OCI-M1 (cell line): ENCODE data around the gene HIP1.
"Not testable (repeated sequence)": the region's sequence is repeated elsewhere in the genome, so short reads cannot be mapped to it uniquely, and the experiment has no call there.

Experiments
- DNase-seq: peaks from one replicate; lab custom pipeline; 2025; lab: John Stamatoyannopoulos, UW

The HIP1 gene

DNA sequence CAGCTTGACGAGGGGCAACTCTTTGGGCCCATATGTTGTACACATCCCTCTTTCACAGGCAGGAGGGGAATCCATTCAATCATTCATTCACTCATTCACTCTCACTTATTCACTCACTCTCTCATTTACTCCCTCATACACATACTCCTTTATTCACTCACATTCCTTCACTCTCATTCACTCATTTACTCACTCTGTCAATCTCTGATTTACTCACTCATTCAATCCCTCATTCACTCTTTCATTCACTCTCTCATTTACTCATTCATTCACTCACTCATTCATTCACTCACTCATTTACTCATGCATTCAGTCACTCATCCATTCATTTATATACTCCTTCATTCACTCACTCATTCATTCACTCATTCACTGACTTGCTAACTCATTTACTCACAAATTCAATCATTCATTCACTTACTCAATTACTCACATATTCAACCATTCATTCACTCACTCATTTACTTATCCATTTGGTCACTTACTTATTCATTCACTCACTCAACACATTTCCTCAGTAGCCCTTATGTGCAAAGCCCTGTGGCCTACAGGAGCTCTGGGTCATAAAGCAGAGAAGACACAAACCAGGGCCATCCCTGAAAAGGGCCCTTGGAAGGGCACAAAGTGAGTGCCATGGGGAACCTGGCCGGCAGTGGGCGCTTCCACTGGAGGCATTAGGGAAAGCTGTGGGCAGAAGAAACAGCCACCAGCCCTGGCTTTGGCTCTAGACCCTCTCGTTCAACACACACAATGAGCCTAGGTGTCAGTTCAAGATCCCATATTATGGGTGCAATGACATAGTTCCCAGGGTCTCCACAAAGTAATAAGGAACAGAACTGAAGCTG lies 26.0 kb downstream of the HIP1 start:
- DNase-seq: no peak

DNA sequence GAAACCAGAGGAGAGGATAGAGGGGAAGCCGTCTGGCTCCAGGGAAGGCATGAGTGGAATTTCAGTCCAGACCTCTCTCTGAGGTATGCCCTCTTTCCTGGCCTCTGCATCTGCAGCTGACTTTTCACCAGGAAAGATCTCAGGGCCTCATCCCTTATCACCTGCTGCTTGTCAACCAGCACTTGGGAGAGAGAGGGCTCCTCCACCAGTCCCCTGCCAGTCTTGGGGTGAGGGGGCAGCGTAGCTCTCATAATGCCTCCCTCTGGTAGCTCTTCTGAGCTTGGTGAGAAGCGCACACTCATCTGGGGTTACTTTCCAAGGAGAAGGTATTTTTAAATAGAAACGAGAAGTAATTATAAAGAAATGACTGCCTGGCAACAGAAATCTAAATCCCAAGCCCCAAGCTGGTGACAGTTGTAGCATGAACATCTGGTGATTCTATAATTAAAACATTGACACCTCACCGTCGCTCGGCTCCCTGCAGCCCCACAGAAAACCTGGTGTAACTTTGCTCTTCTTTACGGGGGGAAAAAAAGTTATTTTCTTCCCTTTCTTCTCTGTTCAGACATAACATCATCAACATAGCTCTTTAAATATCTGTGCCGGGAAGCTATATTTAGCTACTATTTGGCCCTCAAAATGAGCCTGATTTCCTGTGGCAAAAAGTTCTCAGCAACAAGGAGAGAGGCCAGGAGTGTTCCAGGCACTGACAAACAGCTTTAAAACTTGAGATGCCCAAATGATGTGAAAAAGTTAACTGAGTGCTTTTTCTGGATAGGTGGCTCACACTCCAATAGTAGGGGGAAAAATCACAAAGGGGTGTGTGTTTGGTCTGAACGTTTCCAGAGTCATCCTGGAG lies 26.9 kb downstream of the HIP1 start:
- DNase-seq: no peak

DNA sequence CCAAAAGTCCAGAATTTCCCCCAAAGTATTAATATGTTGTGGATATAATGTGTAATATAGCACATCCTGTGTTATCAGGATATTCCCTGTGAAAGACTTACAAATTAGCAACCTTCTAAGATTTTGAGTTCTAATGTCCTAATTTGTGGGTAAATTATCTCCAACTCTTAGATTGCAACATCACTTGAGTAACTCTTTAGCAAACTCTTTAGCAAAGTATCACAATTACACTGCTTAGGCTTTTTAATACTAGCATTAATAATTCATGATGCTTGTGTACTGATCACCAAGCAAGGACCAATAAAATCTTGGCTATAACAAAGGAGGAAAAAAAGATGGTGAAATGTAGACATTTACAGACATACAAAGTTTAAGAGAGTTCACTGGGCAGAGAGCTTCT lies 27.7 kb downstream of the HIP1 start:
- no peak for DNase-seq

DNA sequence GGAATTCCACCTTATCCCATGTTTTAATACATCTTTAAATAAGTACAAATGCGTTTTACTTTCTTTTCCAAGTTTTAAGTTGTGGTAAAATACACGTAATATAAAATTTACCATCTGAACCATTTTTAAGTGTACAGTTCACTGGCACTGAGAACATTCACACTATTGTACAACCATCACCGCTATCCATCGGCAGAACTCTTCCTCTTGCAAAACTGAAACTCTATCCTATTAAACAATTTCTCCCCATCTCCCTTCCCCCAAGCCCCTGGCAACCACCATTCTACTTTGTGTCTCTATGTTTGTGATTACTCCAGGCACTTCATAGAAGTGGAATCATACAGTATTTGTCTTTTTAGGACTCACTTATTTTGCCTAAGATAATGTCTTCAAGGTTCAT lies 33.8 kb downstream of the HIP1 start:
- DNase-seq: no peak

DNA sequence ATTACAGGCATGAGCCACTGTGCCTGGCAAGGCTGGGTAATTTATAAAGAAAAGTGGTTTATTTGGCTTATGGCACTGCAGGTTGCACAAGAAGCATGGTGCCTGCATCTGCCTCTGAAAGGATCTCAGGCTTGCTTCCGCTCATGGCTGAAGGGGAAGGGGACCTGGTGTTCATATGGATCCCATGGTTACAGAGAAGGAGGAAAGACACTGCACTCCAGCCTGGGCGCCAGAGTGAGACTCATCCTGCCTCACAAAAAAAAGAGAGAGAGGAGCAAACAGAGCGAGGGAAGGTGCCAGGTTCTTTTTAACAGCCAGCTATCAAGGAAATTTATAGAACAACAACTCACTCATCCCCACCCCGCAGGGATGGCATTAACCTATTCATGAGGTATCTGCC lies 36.2 kb downstream of the HIP1 start:
- DNase-seq: no peak

DNA sequence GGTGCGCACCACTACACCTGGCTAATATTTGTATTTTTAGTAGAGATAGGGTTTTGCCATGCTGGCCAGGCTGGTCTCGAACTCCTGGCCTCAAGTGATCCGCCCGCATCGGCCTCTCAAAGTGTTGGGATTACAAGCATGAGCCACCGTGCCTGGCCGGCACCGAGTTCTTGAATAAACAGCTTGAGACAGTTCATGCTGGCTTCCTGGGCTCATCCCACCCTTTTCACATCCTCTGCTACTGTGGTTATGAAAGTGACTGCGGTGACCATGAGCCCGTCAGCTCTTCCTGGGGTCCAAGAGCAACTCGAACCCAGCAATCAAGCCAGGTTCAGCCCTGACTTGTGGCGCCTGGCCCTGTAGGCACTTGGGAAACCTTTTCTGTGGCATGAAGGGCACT lies 38.7 kb downstream of the HIP1 start:
- DNase-seq: no peak

DNA sequence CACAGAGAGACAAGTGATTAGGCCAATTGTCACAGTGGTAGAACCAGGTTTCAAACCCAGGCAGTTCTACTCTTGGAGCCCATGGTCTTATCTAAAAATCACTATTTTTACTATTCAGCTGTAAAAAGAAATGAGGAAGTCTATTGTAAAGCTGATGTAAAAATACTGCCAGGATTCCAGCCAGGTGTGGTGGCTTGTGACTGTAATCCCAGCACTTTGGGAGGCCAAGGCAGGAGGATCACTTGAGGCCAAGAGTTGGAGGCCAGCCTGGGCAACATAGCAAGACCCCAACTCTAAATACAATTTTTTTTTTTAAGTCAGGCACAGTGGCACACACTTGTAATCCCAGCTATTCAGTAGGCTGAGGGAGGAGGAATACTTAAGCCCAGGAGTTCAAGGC lies 40.4 kb downstream of the HIP1 start:
- peak; percentile 17 for DNase-seq

DNA sequence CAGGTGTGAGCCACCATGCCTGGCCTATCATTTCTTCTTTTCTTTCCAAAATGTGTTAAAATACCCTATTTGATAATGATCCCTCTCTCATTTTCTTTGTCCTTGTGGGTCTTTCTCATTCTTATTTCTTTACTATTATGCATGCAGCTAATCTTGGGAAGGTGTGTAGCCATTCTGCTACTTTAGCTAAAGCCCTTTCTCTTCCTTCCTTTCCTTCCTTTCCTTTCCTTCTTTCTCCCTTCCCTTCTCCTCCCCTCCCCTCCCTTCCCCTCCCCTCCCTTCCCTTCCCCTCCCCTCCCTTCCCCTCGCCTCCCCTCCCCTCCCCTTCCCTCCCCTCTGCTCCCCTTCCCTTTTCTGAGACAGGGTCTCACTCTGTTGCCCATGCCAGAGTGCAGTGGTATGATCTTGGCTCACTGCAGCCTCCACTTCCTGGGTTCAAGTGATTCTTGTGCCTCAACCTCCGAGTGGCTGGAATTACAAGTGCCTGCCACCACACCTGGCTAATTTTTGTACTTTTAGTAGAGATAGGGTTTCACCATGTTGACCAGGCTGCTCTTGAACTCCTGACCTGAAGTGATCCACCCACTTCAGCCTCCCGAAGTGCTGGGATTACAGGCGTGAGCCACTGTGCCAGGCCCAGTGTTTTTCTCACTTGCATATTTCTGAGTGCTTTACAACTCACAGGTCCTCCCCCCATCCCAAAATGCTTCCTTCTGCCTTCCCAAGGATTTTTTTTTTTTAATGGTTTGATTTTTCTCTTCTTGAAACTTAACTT lies 42.3 kb downstream of the HIP1 start:
- no peak for DNase-seq

DNA sequence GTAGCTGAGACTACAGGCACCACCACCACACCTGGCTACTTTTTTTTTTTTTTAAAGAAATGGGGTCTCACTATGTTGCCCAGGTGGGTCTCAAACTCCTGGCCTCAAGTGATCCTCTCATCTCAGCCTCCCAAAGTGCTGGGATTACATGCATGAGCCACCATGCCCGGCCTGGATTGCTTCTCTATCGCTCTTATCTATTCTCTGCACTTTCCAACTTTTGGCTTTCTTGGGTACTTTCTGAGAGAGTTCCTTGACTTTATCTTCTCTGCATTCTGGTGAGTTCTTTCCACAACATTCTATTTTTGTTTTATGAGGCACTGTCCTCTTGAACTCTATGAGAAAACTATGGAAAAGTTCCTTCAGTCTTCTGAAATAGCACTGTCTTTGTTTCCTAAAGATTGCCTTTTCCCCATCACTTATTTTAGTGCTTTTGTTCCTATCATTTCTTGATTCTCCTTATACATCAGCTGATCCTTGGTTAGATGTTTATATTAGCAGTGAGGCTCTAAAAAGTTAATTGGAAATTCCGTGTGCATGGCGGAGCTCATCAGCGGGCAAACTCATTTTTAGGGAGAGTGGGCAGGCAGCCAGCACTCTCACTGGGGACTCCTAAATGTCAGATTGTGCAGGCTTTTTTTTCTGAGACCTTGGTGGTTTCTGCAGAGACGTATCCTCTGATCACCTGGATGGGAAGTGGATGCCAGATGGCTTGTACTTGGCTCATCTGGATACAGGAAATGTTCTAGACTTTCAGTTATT lies 43.9 kb downstream of the HIP1 start:
- peak; percentile 64 for DNase-seq

DNA sequence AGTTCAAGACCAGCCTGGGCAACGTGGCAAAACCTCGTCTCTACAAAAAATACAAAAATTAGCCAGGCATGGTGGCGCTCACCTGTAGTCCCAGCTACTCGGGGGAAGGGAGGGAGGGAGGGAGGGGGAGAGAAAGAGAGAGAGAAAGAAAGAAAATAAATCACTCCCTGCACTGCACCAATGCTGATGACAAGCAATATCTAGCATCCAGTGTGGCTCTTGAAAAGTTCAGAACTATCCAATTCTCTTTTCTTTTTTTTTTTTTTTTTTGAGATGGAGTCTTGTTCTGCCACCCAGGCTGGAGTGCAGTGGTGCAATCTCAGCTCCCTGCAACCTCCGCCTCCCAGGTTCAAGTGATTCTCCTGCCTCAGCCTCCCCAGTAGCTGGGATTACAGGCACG lies 45.1 kb downstream of the HIP1 start:
- not testable (repeated sequence) for DNase-seq

DNA sequence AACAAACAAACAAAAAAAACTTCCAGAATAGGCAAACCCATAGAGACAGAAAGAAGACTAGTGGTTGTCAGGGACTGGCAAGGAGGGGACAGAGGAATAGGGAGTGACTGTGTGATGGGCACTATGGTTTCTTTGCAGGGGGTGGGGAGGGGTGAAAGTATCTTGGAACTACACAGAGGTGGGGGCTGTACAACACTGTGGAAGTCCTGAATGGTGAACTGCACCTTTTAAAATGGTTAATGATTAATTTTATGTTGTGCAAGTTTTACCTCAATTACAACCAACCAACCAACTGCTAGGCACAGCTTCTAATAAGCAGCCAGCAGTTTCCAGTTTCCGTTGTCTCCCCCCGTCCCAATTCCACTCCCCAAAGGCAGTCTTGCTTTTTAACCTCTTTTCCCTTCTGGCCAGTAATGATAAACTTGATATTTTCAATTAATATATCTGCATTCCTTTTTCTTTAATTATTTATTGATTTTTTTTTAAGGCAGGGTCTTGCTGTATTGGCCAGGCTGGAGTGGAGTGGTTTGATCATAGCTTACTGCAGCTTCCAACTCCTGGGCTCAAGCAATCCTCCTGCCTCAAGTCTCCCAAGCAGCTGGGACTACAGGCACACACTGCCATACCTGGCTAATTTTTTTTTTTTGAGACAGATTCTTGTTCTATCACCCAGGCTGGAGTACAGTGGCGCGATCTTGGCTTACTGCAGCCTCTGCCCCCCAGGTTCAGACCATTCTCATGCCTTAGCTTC lies 46.8 kb downstream of the HIP1 start:
- no peak for DNase-seq

DNA sequence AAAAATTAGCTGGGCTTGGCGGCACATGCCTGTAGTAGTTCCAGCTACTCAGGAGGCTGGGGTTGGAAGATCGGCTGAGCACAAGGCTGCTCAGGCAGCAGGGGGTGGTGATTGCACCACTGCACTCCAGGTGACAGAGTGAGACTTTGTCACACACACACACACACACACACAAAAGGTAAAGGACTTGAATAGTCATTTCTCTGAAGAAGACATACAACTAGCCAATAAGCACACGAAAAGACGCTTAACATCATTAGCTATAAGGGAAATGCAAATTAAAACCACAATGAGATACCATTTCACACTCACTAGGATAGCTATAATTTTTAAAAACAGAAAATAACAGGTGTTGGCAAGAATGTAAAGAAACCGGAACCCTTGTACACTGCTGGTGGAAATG lies 48.6 kb downstream of the HIP1 start:
- DNase-seq: no peak

DNA sequence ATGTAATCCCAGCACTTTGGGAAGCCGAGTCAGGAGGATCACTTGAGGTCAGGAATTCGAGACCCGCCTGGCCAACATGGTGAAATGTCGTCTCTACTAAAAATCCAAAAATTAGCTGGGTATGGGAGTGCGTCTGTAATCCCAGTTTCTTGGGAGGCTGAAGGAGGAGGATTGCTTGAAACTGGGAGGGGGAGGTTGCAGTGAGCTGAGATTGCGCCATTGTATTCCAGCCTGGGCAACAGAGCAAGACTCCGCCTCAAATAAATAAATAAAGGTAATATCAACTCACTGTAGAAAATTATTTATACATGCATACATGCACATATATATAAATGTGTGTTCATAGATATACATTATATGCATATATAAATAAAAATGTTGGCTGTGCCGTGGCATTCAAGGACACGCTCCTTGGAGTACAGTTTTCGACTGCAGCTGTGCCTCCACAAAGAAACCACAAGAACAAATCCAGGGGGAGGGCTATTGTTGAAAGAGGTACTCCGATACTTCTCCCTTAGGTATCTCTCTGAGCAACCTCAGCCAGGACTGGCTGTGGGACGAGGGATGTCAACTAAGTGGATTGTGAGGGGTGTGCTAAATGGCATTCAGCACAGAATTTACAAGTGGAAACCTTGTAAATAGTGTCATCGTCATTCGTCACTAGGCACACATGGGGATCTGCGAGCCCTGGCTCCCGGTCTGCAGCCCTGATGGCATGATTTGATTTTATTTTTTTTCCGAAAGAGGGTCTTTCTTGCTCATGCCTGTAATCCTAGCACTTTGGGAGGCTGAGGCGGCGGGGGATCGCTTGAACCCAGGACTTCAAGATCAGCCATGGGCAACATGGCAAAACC lies 49.3 kb downstream of the HIP1 start:
- no peak for DNase-seq

DNA sequence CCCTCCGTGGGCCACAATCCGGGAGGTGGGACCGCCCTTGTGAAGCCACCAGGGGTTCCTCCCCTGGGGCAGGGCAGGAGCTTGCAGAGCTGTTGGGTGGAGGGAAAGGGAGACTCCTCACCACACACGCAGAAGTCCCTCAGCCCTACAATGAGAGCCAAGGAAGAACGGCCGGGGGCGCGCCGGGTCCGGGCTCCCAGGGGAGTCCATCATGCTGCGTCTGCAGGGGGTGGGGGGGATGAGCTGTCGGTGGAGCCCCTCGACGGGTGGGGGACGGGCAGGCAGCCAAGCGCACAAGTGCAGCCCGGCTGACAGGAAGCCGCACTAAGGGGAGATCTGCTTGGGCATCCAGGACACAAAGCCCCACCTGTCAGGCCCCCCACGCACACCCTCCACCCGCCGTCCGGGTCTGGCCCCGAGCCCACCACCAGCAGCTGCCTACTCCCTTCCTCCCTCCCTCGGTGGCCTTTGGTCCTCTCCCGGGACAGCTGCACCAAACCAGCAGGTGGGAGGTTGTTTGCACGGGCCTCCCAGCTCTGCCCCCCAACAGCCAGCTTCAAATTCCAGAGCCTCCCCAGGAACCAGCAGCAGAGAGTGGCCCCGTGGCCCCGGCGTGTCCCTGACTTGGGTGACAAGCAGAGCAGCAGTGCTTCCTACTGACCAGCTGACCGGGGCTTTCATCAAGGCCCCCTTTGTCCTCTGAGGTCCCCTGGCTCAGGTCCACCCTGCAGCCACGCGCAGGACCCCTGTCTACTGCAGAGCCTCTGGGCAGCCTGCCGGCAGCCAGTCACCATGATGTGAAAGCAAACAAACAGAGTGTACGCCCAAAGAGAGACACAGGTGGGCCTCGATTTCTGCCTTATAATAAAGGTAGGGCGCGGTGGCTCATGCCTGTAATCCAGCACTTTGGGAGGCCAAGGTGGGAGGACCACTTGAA lies 50.3 kb downstream of the HIP1 start:
- DNase-seq: no peak

DNA sequence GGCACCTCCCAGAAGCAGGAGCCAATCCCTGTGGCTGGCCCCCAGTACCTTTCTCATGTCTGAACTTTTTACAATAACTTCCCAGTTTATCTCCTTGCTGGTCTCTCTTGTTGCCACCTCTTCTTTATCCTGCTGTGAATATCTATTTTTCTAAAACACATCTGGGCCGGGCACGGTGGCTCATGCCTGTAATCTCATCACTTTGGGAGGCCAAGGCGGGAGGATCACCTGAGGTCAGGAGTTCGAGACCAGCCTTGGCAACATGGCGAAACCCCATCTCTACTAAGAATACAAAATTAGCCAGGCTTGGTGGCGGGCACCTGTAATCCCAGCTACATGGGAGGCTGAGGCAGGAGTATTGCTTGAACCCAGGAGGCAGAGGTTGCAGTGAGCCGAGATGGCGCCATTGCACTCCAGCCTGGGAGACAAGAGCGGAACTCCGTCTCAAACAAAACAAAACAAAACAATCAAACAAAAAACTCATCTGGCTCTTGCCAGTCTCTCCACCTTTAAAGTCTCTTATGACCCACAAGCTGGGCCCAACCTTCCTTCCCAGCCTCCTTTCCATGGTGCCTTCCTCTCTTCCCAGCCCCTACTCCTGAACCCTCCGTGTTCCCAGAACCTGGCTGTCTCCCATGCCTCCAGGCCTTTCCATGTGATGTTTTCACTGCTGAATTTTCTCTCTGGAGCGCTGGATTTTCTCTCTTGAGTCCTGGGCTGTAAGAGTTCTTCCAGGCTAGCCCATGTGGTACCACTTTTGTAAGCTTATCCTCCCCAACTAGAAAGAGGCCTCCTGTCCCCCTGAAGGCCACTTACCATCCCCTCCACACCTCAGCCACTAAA lies 51.3 kb downstream of the HIP1 start:
- DNase-seq: no peak

DNA sequence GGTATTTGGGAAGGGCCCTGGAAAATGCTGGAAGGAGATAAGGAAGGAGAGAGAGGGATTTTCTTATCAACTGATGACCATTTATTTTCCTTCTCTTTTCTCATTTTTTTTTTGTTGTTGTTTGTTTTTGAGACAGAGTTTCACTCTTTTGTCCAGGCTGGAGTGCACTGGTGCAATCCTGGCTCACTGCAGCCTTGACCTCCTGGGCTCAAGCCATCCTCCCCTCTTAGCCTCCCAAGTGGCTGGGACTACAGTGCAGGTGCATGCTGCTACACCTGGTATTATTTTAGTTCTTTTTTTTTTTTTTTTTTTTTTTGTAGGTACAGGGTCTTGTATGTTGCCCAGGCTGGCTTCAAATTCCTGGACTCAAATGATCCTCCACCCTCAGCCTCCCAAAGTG lies 52.2 kb downstream of the HIP1 start:
- DNase-seq: no peak

DNA sequence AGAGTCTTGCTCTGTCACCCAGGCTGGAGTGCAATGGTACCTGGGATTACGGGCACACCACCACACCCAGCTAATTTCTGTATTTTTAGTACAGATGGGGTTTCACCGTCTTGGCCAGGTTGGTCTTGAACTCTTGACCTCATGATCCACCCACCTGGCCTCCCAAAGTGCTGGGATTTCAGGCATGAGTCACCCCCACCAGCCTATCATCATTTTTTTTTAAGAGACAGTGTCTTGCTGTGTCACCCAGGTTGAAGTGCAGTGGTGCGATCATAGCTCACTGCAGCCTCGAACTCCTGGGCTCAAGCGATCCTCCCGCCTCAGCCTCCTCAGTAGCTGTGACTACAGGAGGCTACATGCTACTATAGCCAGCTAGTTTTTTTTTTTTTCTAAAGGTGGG lies 56.7 kb downstream of the HIP1 start:
- not testable (repeated sequence) for DNase-seq

DNA sequence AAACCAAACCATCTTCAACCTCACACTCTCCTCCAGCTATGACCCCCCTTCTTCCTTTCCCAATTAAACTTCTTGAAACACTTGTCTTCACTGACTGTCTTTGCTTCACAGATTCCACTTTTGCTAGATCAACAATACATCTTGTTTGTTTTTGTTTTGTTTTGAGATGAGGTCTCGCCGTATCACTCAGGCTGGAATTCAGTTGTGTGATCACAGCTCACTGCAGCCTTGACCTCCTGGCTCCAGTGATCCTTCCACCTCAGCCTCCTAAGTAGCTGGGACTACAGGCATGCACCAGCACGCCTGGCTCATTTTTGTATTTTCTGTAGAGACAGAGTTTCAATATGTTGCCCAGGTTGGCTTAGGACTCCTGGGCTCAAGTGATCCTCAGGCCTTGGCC lies 59.7 kb downstream of the HIP1 start:
- no peak for DNase-seq
